Skeletal muscle satellite cell (primary cell): ENCODE measurements around the gene OR2A14.
"Not testable (repeated sequence)": the region's sequence is repeated elsewhere in the genome, so short reads cannot be mapped to it uniquely, and the experiment has no call there.

Experiments used
- H3K27me3 ChIP-seq: 2 replicates; pipeline ENCODE4 v1.7.0; 2013; ENCODE audit warnings: low read length; ENCODE audit not compliant: control insufficient read depth, insufficient read depth
- H3K36me3 ChIP-seq: 2 replicates; pipeline ENCODE4 v1.7.0; 2013; ENCODE audit warnings: mild to moderate bottlenecking, control low read depth, low read length; ENCODE audit not compliant: insufficient read depth
- H3K4me1 ChIP-seq: 2 replicates; pipeline ENCODE4 v1.7.0; 2013; ENCODE audit warnings: low read length; ENCODE audit not compliant: control insufficient read depth, insufficient read depth
- H3K4me2 ChIP-seq: 2 replicates; pipeline ENCODE4 v1.7.0; 2013; ENCODE audit warnings: mild to moderate bottlenecking, low read length
- H3K4me3 ChIP-seq: 2 replicates; pipeline ENCODE4 v1.7.0; 2013; ENCODE audit warnings: low read length
- H3K9ac ChIP-seq: 2 replicates; pipeline ENCODE4 v1.7.0; 2013; ENCODE audit warnings: mild to moderate bottlenecking, low read depth, low read length, moderate library complexity
- H3K9me3 ChIP-seq: replicated peaks from 2 replicates; pipeline ENCODE4 v1.7.0; 2013; ENCODE audit warnings: mild to moderate bottlenecking, control low read depth, low read length

Gene OR2A14

DNA sequence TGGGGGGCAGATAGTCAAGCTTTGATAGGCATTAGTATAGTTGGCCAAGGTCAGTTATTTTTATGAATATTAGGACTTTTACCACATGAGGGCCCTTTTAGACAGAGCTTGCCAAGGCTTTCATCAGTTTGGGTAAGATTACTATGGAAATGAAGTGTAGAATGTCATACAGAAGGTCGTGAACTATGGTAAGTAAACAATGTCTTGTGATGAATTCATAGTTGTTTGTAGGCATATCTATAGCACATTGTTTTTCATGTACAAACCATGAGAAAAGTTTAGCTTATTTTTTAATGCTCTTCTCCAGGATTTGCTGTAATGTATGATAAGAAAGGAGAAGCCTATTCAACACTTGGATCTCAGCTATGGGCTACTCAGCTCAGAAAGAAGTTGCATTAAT is 9.3 kb upstream of the OR2A14 start:
- no peak overlapping the region for H3K4me3 ChIP-seq

DNA sequence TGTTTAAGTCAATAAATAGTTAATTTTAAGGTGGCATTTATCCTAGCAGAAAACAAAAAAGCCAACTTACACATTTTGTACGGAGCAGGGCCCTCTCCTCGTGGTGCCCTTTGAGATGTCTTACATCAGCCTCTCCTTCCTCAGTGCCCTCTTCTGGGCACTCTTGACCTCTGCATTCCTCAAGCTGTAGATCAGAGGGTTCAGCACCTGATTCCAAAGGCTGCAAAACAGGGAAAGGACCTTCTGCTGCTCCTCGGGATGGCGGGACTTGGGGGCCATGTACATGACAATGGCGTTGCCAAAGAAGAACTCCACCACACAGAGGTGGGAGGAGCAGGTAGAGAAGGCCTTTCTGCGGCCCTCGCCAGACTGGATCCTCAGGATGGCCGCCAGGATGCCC is 4.6 kb upstream of the OR2A14 start:
- Histone ChIP-seq H3K27me3 (peaks cover 8% of the 10 kb centered on the region), H3K9ac (no peak overlapping the region), H3K9me3 (no peaks in the 10 kb centered on the region), H3K36me3 (no peaks in the 10 kb centered on the region), H3K4me3 (no peak overlapping the region), H3K4me1 (no peaks in the 10 kb centered on the region), H3K4me2 (no peak overlapping the region)

More for the DNA sequence above, 9.3 kb upstream of the OR2A14 start:
- H3K27me3 ChIP-seq, result peaks cover 8% of the 10 kb centered on the region
- H3K4me2 ChIP-seq, result no peak overlapping the region
- no peaks in the 10 kb centered on the region for H3K4me1 ChIP-seq
- H3K9ac ChIP-seq, result no peak overlapping the region
- H3K9me3 ChIP-seq, result no peaks in the 10 kb centered on the region
- no peaks in the 10 kb centered on the region for H3K36me3 ChIP-seq

DNA sequence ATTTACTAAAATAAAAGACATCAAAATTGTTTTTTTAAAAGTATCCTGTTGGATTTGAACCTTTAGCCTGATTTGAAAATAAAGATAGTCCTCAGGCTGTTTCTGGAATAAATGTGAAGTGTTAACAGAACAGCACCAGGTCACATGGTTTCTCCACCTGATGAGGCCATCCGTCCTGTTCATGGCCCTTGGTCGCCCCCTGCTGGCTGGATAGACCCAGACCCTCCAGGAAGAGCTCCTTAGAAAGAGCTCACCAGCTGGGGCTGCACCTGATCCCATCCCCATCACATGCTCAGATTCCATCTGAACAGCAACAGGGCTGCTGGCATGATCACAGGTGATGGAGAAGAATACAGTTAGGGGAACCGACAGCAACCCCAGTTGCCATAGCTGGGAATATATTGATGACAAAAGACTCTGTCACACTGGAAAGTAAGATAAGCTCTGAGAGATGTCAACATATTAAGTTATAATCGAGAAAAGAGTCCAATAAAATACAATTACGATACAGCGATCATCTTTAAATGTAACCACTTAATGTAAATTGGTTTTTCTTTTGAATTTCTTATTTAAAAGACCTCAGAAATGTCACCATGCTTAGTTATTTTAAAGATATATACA is 4.8 kb downstream of the OR2A14 start:
- H3K4me3 ChIP-seq, result no peak overlapping the region
- H3K27me3 ChIP-seq, result peaks cover 8% of the 10 kb centered on the region
- H3K4me1 ChIP-seq, result no peaks in the 10 kb centered on the region
- no peaks in the 10 kb centered on the region for H3K9me3 ChIP-seq
- H3K4me2 ChIP-seq, result no peak overlapping the region
- H3K36me3 ChIP-seq, result no peaks in the 10 kb centered on the region
- no peak overlapping the region for H3K9ac ChIP-seq

DNA sequence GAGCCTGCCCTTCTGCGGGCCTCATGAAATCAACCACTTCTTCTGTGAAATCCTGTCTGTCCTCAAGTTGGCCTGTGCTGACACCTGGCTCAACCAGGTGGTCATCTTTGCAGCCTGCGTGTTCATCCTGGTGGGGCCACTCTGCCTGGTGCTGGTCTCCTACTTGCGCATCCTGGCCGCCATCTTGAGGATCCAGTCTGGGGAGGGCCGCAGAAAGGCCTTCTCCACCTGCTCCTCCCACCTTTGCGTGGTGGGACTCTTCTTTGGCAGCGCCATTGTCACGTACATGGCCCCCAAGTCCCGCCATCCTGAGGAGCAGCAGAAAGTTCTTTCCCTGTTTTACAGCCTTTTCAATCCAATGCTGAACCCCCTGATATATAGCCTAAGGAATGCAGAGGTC is 6.6 kb downstream of the OR2A14 start:
- not testable (repeated sequence) for H3K4me1 ChIP-seq, H3K27me3 ChIP-seq, H3K4me3 ChIP-seq, H3K36me3 ChIP-seq, H3K4me2 ChIP-seq, H3K9me3 ChIP-seq, H3K9ac ChIP-seq

DNA sequence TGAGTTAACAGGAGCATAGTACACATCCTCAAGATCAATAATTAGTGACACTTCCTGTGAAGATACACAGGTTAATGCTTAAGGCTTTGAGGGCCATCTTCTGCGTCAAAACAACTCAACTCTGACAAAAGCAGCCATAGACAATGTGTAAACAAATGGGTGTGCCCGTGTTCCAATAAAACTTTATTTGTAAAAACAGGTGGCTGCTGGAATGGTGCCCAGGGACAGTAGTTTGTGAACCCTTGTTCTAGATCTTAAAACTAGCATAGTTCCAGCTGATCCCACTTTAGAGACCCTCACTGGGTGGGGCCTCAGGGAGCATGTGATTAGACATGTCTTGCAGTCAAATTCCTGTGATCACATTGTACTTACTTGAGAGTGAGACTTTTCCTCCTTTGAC is 7.8 kb downstream of the OR2A14 start:
- Histone ChIP-seq H3K27me3 (peaks cover 3% of the 10 kb centered on the region), H3K9me3 (no peaks in the 10 kb centered on the region), H3K4me3 (no peak overlapping the region), H3K4me2 (no peak overlapping the region), H3K4me1 (no peaks in the 10 kb centered on the region), H3K9ac (no peak overlapping the region), H3K36me3 (no peaks in the 10 kb centered on the region)

DNA sequence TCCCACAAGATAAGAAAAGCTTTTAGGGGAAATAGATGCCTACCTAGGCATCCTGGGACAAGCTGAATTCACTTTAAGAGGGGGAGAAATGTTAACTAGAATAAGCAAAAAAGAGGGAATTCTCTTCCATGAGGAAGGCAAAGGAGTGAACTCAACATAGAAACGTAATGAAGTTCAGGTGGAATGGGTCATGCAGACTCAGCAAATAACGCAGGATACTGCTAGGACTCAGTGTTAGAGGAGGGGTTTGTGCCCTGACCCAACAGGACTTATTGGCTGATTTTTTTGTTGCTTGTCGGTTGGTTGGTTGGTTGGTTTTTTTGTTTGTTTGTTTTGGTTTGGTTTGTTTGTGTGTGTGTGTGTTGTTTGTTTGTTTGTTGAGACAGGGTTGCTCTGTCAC is 9.3 kb downstream of the OR2A14 start:
- Histone ChIP-seq H3K9me3 (no peaks in the 10 kb centered on the region), H3K4me1 (no peaks in the 10 kb centered on the region), H3K4me3 (no peak overlapping the region), H3K27me3 (peaks cover 3% of the 10 kb centered on the region), H3K9ac (no peak overlapping the region), H3K4me2 (no peak overlapping the region), H3K36me3 (no peaks in the 10 kb centered on the region)

DNA sequence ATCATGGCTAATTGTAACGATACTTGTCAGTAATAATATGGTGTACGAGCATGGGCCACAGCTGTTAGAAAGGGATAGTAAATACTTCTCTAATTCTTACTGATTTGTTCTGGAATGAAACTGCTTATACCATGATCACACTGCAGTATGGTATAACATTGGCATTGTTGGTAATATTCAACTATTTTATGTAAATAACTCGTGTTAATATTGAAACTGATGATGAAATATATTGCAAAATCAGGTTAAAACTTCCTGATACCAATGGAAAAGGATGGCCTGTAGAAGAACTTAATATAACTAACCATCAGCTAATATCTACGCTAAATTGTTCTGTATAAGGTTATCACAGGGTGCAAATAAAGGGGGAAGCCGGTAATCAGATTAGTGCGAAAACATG is 10.3 kb downstream of the OR2A14 start:
- H3K27me3 ChIP-seq, result peaks cover 3% of the 10 kb centered on the region
- no peaks in the 10 kb centered on the region for H3K36me3 ChIP-seq
- H3K9me3 ChIP-seq, result no peaks in the 10 kb centered on the region

DNA sequence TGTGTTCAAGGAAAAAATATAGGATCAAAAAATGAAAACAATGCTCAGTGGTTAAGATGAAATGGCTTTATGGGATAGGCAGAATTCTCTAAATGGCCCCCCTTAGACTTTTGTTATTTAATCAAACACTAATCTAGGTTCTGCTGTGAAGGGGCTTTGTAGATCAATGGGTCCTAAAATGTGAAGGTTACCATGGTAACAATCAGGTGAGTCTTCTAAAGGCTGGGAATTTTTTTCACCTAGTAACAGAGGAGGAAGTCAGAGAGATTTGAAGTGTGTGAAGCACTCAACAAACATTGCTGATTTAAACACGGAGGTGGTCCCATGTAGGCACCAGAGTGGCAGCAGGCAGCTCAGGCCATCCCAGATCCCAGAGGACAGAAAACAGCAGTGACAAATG is 11.1 kb downstream of the OR2A14 start:
- H3K4me3 ChIP-seq, result no peak overlapping the region
- H3K4me1 ChIP-seq, result no peaks in the 10 kb centered on the region
- no peaks in the 10 kb centered on the region for H3K9me3 ChIP-seq

More for the DNA sequence above, 10.3 kb downstream of the OR2A14 start:
- H3K4me2 ChIP-seq, result no peak overlapping the region
- no peaks in the 10 kb centered on the region for H3K4me1 ChIP-seq
- H3K9ac ChIP-seq, result no peak overlapping the region
- no peak overlapping the region for H3K4me3 ChIP-seq

DNA sequence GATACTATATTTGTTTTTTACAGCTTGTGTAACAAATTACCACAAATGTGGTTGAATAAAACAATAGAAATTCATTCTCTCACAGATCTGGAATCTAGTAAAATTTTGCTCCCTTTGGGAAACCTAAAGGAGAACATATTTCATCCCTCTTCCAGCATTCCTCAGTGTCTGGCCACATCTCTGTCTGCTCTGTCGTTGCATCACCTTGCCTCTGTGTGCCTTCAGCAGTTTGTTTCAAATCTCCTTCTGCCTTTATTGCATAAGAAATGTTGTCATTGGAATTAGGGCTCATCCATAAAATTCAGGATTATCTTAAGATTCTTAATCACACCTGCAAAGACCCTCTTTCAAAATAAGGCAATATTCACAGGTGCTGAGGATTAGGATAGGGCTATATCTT is 14.5 kb downstream of the OR2A14 start:
- Histone ChIP-seq H3K9me3 (no peaks in the 10 kb centered on the region), H3K27me3 (no peaks in the 10 kb centered on the region), H3K36me3 (no peaks in the 10 kb centered on the region), H3K4me3 (no peak overlapping the region), H3K4me1 (no peaks in the 10 kb centered on the region), H3K9ac (no peak overlapping the region), H3K4me2 (no peak overlapping the region)

More for the DNA sequence above, 11.1 kb downstream of the OR2A14 start:
- Histone ChIP-seq H3K27me3 (peaks cover 3% of the 10 kb centered on the region), H3K9ac (no peak overlapping the region), H3K36me3 (no peaks in the 10 kb centered on the region), H3K4me2 (no peak overlapping the region)

DNA sequence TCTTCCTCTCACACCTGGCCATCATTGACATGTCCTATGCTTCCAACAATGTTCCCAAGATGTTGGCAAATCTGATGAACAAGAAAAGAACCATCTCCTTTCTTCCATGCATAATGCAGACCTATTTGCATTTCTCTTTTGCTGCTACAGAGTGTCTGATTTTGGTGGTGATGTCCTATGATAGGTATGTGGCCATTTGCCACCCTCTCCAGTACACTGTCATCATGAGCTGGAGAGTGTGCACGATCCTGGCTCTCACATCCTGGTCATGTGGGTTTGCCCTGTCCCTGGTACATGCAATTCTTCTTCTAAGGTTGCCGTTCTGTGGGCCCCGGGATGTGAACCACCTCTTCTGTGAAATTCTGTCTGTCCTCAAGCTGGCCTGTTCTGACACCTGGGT is 19.2 kb downstream of the OR2A14 start:
- no peaks in the 10 kb centered on the region for H3K36me3 ChIP-seq
- H3K9me3 ChIP-seq, result no peaks in the 10 kb centered on the region
- no peak overlapping the region for H3K4me2 ChIP-seq
- H3K4me3 ChIP-seq, result no peak overlapping the region
- no peaks in the 10 kb centered on the region for H3K27me3 ChIP-seq
- no peaks in the 10 kb centered on the region for H3K4me1 ChIP-seq
- no peak overlapping the region for H3K9ac ChIP-seq

DNA sequence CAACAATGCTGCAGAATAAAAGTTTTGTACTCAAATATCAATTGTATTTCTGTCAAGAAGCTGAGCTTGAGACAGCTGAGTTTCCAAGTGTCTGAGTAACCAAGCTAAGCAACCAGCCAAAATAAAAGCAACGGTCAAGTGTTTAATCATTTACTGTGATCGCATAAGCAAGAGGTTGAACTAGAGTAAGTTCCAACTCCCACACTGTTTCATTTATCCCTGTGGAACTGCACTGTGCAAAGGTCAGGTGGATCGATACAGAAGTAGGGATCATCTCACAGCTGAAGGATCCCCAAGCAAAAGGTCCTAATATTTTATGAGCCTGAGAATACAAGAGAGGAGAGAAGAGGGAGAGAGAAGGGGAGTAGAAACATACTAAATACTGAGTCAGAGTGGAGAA is 21.4 kb downstream of the OR2A14 start:
- Histone ChIP-seq H3K4me3 (no peak overlapping the region), H3K4me1 (no peaks in the 10 kb centered on the region)

DNA sequence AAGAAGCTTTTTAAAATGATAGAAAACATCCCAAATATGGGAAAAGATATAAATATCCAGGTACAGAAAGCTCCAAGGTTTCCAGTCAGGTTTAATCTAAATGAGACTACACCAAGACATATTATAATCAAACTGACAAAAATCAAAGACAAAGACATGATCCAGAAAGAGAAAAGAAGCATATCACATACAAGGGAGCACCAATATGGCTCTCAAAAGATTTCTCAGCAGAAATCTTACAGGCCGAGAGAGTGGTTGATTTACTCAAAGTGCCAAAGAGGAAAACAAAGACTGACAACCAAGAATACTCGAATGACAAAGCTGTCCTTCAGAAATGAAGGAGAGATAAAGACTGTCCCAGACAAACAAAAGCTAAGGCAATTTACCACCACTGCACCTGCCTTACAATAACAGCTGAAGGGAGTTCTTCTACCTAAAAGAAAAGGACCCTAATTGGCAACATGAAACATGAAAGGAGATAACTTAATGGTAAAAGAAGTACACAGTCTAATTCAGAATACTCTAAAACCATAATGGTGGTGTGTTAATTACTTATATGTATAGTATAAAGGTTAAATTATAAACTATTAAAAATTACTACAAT is 25.4 kb downstream of the OR2A14 start:
- no peaks in the 10 kb centered on the region for H3K27me3 ChIP-seq
- peaks cover 5% of the 10 kb centered on the region for H3K9me3 ChIP-seq
- H3K36me3 ChIP-seq, result no peaks in the 10 kb centered on the region
- H3K4me2 ChIP-seq, result no peak overlapping the region
- H3K4me1 ChIP-seq, result no peaks in the 10 kb centered on the region
- no peak overlapping the region for H3K4me3 ChIP-seq
- no peak overlapping the region for H3K9ac ChIP-seq

More for the DNA sequence above, 21.4 kb downstream of the OR2A14 start:
- no peaks in the 10 kb centered on the region for H3K36me3 ChIP-seq
- no peaks in the 10 kb centered on the region for H3K27me3 ChIP-seq
- peaks cover 5% of the 10 kb centered on the region for H3K9me3 ChIP-seq
- no peak overlapping the region for H3K4me2 ChIP-seq
- no peak overlapping the region for H3K9ac ChIP-seq
